ENCODE data around the gene NOX3.
"Not testable (repeated sequence)": the region's sequence is repeated elsewhere in the genome, so short reads cannot be mapped to it uniquely, and the experiment has no call there.

NOX3 gene

DNA sequence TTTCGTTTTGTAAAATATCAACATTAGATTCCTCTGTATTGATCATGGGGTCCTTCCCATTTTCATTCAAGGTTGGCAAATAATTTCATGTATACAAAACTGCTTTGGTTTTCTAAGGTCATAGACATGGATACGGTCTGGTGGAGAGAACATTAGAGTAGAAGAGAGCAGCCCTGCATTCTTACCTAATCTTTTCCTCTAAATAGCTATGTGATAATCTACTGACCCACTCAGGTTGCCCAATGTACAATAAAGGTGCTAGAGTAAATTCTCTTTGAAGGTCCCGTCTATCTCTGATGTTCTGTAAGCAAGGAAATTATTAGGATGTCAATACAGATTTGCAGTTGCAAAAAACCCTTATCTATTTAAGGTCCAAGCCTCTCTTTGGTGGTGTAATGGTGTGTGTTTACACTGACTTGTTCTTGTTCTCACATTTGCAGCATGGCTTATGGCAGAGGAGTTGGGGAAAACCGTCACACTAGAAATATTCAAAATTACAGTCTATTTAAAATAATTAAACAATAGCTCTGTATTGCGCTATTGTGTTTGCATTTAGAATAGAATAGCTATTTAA is 31.2 kb upstream of the NOX3 start:
- no peaks in the 10 kb centered on the region for H3K9me3 Mint-ChIP-seq
- H3K36me3 Mint-ChIP-seq = no peaks in the 10 kb centered on the region
- DNase-seq (no peak), ATAC-seq (replicated peaks) (no peak)
- no peaks in the 10 kb centered on the region for H3K4me1 Mint-ChIP-seq
- H3K27me3 Mint-ChIP-seq = no peaks in the 10 kb centered on the region
- no peak overlapping the region for H3K4me3 Mint-ChIP-seq
- H3K27ac Mint-ChIP-seq = no peak overlapping the region

DNA sequence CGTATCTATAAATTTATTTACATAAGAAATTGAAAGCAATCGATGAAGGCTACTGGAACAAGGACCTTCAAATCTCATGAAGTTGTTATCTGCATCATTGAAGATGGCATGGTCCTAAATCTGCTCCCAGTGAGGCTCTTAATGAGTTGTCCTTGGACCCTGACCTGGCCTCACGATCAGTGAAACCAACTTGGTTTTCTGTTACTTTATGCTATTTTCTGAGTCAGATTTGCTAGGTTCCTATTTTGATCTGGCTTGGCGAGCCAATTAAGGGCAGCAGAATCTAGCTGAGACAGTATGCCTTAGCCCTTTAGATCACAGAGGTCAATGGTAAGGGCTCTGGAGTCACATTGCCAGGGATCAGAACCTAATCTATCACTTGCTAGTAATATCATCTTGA is 30.1 kb upstream of the NOX3 start:
- DNase-seq (no peak), ATAC-seq (replicated peaks) (no peak)
- H3K27ac Mint-ChIP-seq = no peak overlapping the region
- H3K27me3 Mint-ChIP-seq = no peaks in the 10 kb centered on the region
- peaks cover 0 to 3% of the 10 kb centered on the region in 2 donors for H3K9me3 Mint-ChIP-seq
- H3K4me3 Mint-ChIP-seq = no peak overlapping the region
- no peaks in the 10 kb centered on the region for H3K36me3 Mint-ChIP-seq
- H3K4me1 Mint-ChIP-seq = no peaks in the 10 kb centered on the region

DNA sequence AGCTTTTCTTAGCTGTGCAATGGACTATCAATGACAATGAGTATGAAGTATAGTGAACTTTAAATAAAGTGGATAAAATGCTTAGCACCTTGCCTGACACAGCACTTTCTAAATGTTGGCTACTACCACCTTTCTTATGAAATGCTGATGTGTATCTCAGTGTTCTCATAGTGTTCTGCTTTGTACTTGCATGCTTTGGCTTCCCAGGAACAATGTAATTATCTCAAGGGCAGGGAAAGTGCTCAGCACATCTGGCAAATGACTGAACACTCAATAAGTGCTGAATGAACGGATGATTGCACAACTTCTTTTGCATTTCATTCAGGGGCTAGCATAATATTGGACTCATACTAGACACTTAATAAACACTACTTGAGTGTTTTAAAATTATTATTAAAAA is 28.2 kb upstream of the NOX3 start:
- Mint-ChIP-seq H3K9me3 (peaks cover 0 to 9% of the 10 kb centered on the region in 2 donors), H3K27ac (no peak overlapping the region), H3K27me3 (no peaks in the 10 kb centered on the region), H3K4me3 (no peak overlapping the region), H3K4me1 (peaks cover 0 to 4% of the 10 kb centered on the region in 2 donors), H3K36me3 (no peaks in the 10 kb centered on the region)
- no peak for ATAC-seq (replicated peaks)
- DNase-seq = no peak

DNA sequence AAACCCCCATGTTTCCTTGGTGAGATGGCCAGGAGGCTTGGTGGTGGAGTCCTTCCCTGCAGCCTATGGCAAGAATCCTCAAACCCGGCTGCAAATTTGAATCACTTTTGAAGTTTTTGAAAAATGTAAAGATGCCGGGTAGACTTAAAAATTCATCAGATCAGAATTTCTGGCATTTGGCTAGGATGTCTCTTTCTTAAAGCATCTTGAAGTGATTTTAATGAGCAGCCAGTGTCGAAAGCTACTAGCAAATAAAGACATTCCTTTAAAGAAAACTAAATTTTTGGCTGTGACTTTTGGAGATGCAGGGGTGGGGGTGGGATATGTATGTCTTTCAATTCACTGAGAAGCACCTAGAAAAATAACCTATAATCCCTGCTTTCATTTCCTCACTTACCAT is 25.6 kb upstream of the NOX3 start:
- H3K27me3 Mint-ChIP-seq = no peaks in the 10 kb centered on the region
- no peak overlapping the region for H3K27ac Mint-ChIP-seq
- no peaks in the 10 kb centered on the region for H3K36me3 Mint-ChIP-seq
- H3K4me3 Mint-ChIP-seq = no peak overlapping the region
- ATAC-seq (replicated peaks) = no peak
- peaks cover 0 to 12% of the 10 kb centered on the region in 2 donors for H3K9me3 Mint-ChIP-seq
- H3K4me1 Mint-ChIP-seq = peaks cover 0 to 4% of the 10 kb centered on the region in 2 donors
- DNase-seq = no peak

DNA sequence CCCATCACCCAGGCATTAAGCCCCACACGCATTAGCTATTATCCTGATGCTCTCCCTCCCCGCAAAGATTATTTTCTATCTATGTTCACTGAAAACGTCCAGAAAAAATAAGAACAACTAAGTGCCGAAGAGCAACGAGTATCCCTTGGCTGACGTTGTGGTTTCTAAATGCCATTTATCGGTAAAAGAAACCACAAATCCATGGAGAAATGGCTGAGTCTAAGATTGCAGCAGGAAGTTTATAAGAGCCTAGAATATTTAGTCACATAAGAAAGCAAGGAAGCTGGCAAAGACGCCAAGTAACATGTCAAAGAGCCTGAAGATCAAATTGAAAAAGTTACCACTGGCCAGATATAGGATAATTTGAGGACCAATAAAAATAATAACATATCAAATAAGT is 18.1 kb upstream of the NOX3 start:
- H3K27ac Mint-ChIP-seq = no peak overlapping the region
- no peak overlapping the region for H3K4me3 Mint-ChIP-seq
- ATAC-seq (replicated peaks) = no peak
- peaks cover 11 to 12% of the 10 kb centered on the region in 2 donors for H3K9me3 Mint-ChIP-seq
- H3K36me3 Mint-ChIP-seq = peaks cover 10 to 15% of the 10 kb centered on the region in 2 donors
- no peaks in the 10 kb centered on the region for H3K4me1 Mint-ChIP-seq
- H3K27me3 Mint-ChIP-seq = no peaks in the 10 kb centered on the region
- DNase-seq = no peak

DNA sequence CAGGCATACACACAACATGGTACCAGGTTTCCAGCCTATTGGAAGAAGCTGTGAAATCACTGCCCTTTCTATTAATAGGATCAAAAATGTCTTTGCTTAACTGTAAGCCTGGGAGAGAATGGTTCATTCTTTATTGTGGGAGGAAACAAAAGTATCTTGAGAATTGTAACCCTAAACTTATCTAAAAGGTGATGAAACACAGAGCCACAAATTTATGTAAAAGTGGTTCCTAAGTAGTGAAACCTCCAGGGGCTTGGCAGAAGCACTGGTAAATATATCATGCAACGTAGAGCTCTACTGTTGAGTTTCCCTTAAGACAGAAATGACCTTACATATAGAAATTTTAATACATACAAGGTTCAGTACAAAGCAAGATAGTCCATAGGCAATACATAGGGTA is 17.2 kb upstream of the NOX3 start:
- no peak overlapping the region for H3K27ac Mint-ChIP-seq
- H3K36me3 Mint-ChIP-seq = peaks cover 15 to 21% of the 10 kb centered on the region in 2 donors
- peaks cover 9 to 17% of the 10 kb centered on the region in 2 donors for H3K9me3 Mint-ChIP-seq
- ATAC-seq (replicated peaks) (no peak), DNase-seq (no peak)
- no peak overlapping the region for H3K4me3 Mint-ChIP-seq
- no peaks in the 10 kb centered on the region for H3K27me3 Mint-ChIP-seq
- no peaks in the 10 kb centered on the region for H3K4me1 Mint-ChIP-seq

DNA sequence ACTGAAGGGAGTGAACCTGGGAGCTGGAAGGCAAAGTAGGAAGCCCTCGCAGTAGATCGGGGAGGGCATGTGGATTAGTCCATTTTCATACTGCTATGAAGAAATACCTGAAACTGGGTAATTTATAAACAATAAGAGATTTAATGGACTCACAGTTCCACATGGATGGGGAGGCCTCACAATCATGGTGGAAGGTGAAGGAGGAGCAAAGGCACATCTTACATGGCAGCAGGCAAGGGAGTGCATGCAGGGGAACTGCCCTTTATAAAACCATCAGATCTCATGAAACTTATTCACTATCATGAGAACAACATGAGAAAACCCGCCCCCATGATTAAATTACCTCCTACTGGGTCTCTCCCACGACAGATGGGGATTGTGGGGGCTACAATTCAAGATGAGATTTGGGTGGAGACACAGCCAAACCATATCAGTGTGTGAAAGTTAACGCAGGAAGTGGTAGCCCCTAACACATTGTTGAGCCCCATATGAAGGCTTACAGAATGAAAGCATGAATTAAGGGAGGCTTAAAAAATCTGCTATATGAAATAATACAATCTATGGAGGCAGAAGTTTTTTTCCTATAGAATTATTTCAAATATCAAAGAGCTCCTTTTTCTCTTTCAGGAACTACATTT is 15.5 kb upstream of the NOX3 start:
- peaks cover 14 to 21% of the 10 kb centered on the region in 2 donors for H3K9me3 Mint-ChIP-seq
- peaks cover 17 to 27% of the 10 kb centered on the region in 2 donors for H3K36me3 Mint-ChIP-seq
- not testable (repeated sequence) for ATAC-seq (replicated peaks); H3K27ac Mint-ChIP-seq; DNase-seq; H3K4me3 Mint-ChIP-seq; H3K27me3 Mint-ChIP-seq; H3K4me1 Mint-ChIP-seq

DNA sequence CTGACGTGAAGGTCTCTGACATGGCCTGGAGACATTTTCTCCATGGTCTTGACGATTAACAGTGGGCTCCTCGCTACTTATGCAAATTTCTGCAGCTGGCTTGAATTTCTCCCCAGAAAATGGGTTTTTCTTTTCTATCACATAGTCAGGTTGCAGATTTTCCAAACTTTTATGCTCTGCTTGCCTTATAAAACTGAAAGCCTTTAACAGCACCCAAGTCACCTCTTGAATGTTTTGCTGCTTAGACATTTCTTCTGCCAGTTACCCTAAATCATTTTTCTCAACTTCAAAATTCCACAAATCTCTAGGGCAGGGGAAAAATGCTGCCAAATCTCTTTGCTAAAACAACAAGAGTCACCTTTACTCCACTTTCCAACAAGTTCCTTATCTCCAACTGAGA is 12.9 kb upstream of the NOX3 start:
- not testable (repeated sequence) for H3K4me3 Mint-ChIP-seq; H3K27me3 Mint-ChIP-seq; H3K27ac Mint-ChIP-seq; H3K4me1 Mint-ChIP-seq; DNase-seq; ATAC-seq (replicated peaks)
- peaks cover 18 to 34% of the 10 kb centered on the region in 2 donors for H3K9me3 Mint-ChIP-seq
- H3K36me3 Mint-ChIP-seq = peaks cover 17 to 32% of the 10 kb centered on the region in 2 donors

DNA sequence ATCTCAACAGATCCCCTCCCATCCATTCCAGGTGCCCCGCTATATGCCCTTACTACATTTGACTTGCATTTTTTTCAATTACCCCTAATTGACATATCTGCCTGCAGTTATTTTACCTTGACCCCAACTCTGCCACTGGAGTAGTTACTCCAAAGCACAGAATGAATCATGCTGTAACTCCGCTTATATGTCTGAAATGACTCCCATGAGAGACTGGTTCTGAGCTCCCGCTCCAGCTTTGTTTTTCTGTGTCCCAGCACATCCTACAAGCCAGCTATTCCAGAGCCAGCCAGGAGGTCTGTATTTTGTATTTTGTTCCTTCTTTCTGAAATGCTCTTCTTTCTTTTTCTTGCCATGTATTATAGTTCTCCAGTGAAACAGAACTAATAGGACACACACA is 10.9 kb upstream of the NOX3 start:
- peaks cover 18 to 34% of the 10 kb centered on the region in 2 donors for H3K9me3 Mint-ChIP-seq
- no peaks in the 10 kb centered on the region for H3K27me3 Mint-ChIP-seq
- peaks cover 17 to 32% of the 10 kb centered on the region in 2 donors for H3K36me3 Mint-ChIP-seq
- H3K27ac Mint-ChIP-seq = no peak overlapping the region
- no peak overlapping the region for H3K4me3 Mint-ChIP-seq
- ATAC-seq (replicated peaks) (no peak), DNase-seq (no peak)
- no peaks in the 10 kb centered on the region for H3K4me1 Mint-ChIP-seq

DNA sequence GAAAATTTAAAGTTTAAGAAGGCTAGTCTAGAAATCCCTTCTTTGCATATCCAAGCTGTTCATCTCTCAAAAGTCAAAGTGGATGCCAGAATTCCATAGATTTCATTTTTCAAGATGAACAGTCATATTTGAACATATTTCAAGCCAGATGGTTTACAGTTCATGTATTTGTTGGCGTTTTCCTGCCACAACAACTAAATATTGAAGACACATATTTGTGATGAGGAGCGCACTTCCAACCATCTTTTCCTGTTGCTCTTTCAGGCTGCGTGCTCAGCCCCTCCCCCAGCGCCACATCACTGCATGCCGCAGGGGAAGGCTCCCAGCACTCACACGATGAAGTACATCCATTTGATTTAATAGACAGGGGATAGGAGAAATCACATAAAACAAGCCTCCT is 5.9 kb upstream of the NOX3 start:
- Mint-ChIP-seq H3K9me3 (peaks cover 4 to 13% of the 10 kb centered on the region in 2 donors), H3K36me3 (peaks cover 0 to 6% of the 10 kb centered on the region in 2 donors), H3K27me3 (no peaks in the 10 kb centered on the region), H3K4me1 (no peaks in the 10 kb centered on the region), H3K4me3 (no peak overlapping the region), H3K27ac (no peak overlapping the region)
- no peak for ATAC-seq (replicated peaks)
- DNase-seq = no peak

DNA sequence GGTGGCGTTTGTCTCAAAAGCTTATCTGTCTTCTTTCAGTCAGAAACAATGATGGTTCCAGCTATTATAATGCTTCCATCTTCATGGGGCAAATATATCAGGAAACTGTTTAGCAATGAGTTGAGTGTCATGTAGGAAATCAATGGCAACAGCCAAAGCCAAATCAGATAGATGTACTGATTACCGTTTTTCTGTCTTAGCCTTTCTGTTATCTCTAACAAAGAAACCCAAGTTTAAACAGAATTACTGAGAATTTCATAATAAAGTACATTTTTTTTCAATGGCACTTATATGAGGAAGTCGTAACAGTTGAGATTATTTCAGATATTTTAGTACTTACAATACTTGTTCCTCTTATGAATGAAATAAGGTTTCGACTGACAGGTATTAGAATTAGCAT is 1.2 kb downstream of the NOX3 start:
- DNase-seq (no peak), ATAC-seq (replicated peaks) (no peak)
- Mint-ChIP-seq H3K27me3 (peaks cover 0 to 10% of the 10 kb centered on the region in 2 donors), H3K27ac (no peak overlapping the region), H3K4me3 (no peak overlapping the region), H3K4me1 (peaks cover 4 to 6% of the 10 kb centered on the region in 2 donors), H3K9me3 (no peaks in the 10 kb centered on the region), H3K36me3 (no peaks in the 10 kb centered on the region)

DNA sequence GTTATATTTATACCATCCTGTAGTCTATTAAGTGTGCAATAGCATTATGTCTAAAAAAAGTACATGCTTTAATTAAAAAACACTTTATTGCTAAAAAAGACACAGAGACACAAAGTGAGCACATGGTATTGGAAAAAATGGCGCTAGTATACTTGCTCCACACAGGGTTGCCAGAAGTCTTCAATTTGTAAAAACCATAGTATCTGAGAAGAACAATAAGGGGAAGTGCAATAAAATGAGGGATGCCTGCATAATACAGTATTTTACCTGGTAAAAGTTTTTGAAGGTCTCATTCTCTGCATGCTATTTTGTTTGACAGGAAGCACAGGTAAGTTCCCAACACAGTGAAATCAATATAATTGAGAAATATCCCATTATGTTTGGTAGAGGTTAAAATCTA is 1.6 kb downstream of the NOX3 start:
- Mint-ChIP-seq H3K27me3 (peaks cover 0 to 14% of the 10 kb centered on the region in 2 donors), H3K4me1 (peaks cover 6 to 9% of the 10 kb centered on the region in 2 donors), H3K4me3 (no peak overlapping the region), H3K27ac (no peak overlapping the region), H3K9me3 (no peaks in the 10 kb centered on the region), H3K36me3 (no peaks in the 10 kb centered on the region)
- ATAC-seq (replicated peaks) (no peak), DNase-seq (no peak)

DNA sequence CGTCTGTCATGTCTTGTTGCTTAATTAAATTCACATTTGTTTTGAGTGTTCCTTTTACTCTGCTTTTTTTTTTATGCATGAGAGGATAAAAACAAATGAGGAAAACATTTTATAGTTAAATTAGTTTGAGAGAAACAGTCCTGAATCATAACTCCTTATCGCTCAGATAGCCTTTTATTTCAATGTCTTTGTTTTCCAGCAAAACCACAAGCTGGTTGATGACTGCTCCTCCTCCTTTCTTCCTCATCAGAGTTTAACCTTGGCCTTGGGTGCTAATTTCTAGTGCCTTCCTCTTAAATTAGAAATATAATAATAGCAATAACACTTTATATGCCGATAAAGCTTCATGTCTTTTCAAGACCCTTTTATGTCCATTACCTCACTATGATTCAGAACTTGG is 3.1 kb downstream of the NOX3 start:
- ATAC-seq (replicated peaks) (no peak), DNase-seq (no peak)
- Mint-ChIP-seq H3K27ac (no peak overlapping the region), H3K9me3 (no peaks in the 10 kb centered on the region), H3K36me3 (no peaks in the 10 kb centered on the region), H3K4me1 (peaks cover 6 to 9% of the 10 kb centered on the region in 2 donors), H3K4me3 (no peak overlapping the region), H3K27me3 (peaks cover 0 to 20% of the 10 kb centered on the region in 2 donors)

DNA sequence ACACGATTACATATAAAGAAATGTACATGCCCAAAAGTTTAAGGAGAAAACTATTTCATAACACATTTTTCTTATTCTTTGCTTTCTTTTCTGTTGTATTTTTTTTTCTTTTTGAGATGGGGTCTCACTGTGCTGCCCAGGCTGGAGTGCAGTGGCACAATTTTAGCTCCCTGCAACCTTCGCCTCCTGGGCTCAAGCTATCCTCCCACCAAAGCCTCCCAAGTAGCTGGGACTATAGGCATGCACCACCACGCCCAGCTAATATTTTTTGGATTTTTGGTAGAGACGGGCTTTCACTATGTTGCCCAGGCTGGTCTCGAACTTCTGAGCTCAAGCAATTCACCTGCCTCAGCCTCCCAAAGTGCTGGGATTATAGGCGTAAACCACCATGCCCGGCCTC is 4.1 kb downstream of the NOX3 start:
- not testable (repeated sequence) for H3K9me3 Mint-ChIP-seq; H3K4me3 Mint-ChIP-seq; H3K27ac Mint-ChIP-seq; H3K4me1 Mint-ChIP-seq; ATAC-seq (replicated peaks); H3K36me3 Mint-ChIP-seq; DNase-seq
- H3K27me3 Mint-ChIP-seq = peaks cover 0 to 20% of the 10 kb centered on the region in 2 donors

DNA sequence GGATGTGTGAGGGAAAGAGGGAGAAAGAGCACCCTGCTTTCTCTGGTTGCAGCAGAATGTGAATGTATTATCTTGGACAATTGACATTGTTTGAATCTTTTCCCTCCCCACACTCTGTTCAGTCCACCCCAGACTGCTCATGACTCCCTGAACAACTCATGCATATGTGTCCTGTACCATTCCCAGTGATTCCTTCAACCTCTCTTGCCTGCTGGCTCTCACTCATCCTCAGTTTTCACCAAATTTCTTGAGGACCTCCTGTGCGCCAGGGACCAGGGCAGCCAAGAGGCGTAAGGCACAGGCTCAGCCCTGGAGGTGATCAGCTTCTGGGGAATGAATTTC is 5.4 kb downstream of the NOX3 start:
- no peak for ATAC-seq (replicated peaks)
- Mint-ChIP-seq H3K4me3 (no peak overlapping the region), H3K9me3 (no peaks in the 10 kb centered on the region), H3K36me3 (no peaks in the 10 kb centered on the region), H3K27ac (no peak overlapping the region), H3K4me1 (peaks cover 6 to 9% of the 10 kb centered on the region in 2 donors), H3K27me3 (peaks cover 0 to 20% of the 10 kb centered on the region in 2 donors)
- DNase-seq = no peak
